Measurements from ENCODE around the gene NCK2.

DNA sequence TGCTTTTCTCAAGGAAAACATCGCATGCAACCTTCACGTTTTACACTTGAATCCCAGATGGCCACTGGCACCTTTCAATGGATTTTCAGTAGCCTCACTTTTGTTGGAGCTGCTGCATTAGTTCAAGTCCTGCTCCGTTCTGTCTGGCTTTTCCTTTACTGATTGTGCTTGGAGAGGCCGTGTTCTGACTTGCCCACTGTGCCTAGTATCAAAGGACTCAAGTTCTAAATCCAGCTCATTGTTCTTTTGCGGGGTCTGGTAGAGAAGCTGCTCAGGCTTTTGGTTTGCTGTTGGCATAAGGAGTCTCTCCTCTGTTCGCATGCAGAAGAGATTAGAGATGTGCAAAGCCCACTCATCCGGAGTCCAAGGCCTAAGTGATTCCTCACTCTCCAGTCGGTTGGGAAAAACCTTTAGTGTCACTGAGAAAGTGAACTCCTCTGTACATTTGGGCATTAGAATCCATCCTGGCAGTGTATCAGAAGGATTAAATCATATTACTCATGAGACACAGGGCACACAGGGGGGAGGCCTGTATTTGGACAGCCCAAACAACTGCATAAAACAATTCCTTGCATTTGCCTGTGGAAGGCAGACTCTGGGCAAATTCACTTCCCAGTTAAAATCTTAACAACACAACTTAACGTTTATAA, 69.7 kb downstream of the NCK2 start:
- TF ChIP-seq, protein P1, sequence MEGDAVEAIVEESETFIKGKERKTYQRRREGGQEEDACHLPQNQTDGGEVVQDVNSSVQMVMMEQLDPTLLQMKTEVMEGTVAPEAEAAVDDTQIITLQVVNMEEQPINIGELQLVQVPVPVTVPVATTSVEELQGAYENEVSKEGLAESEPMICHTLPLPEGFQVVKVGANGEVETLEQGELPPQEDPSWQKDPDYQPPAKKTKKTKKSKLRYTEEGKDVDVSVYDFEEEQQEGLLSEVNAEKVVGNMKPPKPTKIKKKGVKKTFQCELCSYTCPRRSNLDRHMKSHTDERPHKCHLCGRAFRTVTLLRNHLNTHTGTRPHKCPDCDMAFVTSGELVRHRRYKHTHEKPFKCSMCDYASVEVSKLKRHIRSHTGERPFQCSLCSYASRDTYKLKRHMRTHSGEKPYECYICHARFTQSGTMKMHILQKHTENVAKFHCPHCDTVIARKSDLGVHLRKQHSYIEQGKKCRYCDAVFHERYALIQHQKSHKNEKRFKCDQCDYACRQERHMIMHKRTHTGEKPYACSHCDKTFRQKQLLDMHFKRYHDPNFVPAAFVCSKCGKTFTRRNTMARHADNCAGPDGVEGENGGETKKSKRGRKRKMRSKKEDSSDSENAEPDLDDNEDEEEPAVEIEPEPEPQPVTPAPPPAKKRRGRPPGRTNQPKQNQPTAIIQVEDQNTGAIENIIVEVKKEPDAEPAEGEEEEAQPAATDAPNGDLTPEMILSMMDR (IDR thresholded peaks at IDR 0.05): no peak
- TF ChIP-seq POLR2A (IDR thresholded peaks at IDR 0.05): no peak

Data from thyroid gland (tissue), 4 donors.